ENCODE measurements around the gene LRG1. TPM values are rescaled to one million over a fixed set of nuclear protein-coding genes. Genes with fewer than 3 reads are reported as not detected.

LRG1 gene
- total and polyA plus RNA-seq, 4 donors: 14.4 to 56.7 (median 15.6) TPM

DNA sequence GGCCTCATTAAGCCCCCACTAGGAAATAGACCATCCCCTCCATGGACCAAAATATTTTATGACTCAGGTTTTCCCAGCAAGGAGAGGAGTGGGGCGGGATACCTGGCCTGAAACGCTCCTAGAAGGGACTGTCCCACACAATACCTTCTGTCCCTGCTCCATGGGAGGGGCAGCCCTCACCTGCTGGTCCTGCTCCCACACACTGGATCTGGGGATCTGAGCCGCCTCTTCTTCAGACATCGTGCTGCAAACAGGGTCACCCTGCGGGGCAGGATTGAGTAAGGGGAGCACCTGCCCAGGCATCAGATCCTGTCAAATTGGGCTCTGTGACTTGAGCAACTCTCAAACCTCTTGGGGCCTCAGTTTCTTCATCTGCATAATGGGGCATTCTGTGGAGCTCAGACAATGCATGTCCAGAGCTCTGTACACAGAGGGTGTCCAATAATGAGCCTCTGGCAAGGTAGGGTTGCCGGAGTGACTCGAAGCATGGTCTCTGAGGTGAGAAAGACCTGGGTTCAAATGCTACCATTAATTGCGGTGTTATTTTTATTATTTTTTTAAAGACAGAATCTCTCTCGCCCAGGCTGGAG lies 5.9 kb downstream of the LRG1 start:
- ATAC-seq (ENCODE audit: insufficient read depth, low FRiP score): no peak

DNA sequence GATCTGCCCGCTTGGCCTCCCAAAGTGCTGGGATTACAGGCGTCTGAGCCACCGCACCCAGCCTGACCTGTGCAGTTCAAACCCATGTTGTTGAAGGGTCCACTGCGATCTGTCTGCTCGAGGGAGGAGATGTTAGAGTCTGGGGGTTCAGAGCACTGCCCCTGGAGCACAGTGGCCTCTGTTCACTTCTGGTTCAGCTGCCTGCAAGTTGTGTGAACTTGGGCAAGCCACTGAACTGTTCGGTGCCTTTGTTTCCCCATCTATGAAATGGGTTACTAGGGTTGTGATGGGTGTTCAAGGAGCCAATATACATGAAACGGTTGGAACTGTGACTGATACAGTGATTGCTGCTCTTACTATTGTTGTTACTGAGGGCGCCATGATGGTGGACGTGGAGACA lies 6.5 kb downstream of the LRG1 start:
- TF ChIP-seq, protein P1, sequence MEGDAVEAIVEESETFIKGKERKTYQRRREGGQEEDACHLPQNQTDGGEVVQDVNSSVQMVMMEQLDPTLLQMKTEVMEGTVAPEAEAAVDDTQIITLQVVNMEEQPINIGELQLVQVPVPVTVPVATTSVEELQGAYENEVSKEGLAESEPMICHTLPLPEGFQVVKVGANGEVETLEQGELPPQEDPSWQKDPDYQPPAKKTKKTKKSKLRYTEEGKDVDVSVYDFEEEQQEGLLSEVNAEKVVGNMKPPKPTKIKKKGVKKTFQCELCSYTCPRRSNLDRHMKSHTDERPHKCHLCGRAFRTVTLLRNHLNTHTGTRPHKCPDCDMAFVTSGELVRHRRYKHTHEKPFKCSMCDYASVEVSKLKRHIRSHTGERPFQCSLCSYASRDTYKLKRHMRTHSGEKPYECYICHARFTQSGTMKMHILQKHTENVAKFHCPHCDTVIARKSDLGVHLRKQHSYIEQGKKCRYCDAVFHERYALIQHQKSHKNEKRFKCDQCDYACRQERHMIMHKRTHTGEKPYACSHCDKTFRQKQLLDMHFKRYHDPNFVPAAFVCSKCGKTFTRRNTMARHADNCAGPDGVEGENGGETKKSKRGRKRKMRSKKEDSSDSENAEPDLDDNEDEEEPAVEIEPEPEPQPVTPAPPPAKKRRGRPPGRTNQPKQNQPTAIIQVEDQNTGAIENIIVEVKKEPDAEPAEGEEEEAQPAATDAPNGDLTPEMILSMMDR (IDR thresholded peaks at IDR 0.05; ENCODE audit: control extremely low read depth, extremely low read depth): no peak
- H3K36me3 ChIP-seq (ENCODE audit: control insufficient read depth in 4 of 4, insufficient read depth in 4 of 4, low read length in 4 of 4): no peaks in the 10 kb centered on the region
- no peak overlapping the region for H3K9ac ChIP-seq (ENCODE audit: insufficient read depth in 1 of 2, low read length in 2 of 2)
- DNase-seq (no peak), ATAC-seq (ENCODE audit: insufficient read depth, low FRiP score) (no peak)
- peaks cover 0 to 2% (median 0%) of the 10 kb centered on the region in 3 donors for H3K27me3 ChIP-seq (ENCODE audit: control insufficient read depth in 3 of 3, insufficient read depth in 3 of 3, low read length in 2 of 3)
- no peak overlapping the region for H3K27ac ChIP-seq (ENCODE audit: low read depth in 1 of 2, low read length in 1 of 2)
- H3K4me3 ChIP-seq: no peak overlapping the region
- H3K9me3 ChIP-seq (ENCODE audit: control insufficient read depth in 4 of 4, insufficient read depth in 3 of 4, low read length in 3 of 4): peaks cover 0 to 2% (median 0%) of the 10 kb centered on the region in 4 donors
- WGBS, 2 donors: 81 to 82% methylated on average over 9 of the region's 9 CpGs
- peaks cover 0 to 4% (median 0%) of the 10 kb centered on the region in 5 donors for H3K4me1 ChIP-seq (ENCODE audit: control insufficient read depth in 5 of 5, insufficient read depth in 5 of 5, low read length in 5 of 5)

More for the DNA sequence above, 5.9 kb downstream of the LRG1 start:
- no peak for DNase-seq
- Histone ChIP-seq H3K4me1 (ENCODE audit: control insufficient read depth in 5 of 5, insufficient read depth in 5 of 5, low read length in 5 of 5) (peaks cover 0 to 4% (median 0%) of the 10 kb centered on the region in 5 donors), H3K9ac (ENCODE audit: insufficient read depth in 1 of 2, low read length in 2 of 2) (no peak overlapping the region), H3K27me3 (ENCODE audit: control insufficient read depth in 3 of 3, insufficient read depth in 3 of 3, low read length in 2 of 3) (peaks cover 0 to 2% (median 0%) of the 10 kb centered on the region in 3 donors), H3K9me3 (ENCODE audit: control insufficient read depth in 4 of 4, insufficient read depth in 3 of 4, low read length in 3 of 4) (peaks cover 0 to 2% (median 0%) of the 10 kb centered on the region in 4 donors), H3K27ac (ENCODE audit: low read depth in 1 of 2, low read length in 1 of 2) (no peak overlapping the region), H3K4me3 (no peak overlapping the region), H3K36me3 (ENCODE audit: control insufficient read depth in 4 of 4, insufficient read depth in 4 of 4, low read length in 4 of 4) (no peaks in the 10 kb centered on the region)
- 82% methylated on average over 9 of the region's 9 CpGs for WGBS, 2 donors
- TF ChIP-seq, protein P1 (IDR thresholded peaks at IDR 0.05; ENCODE audit: control extremely low read depth, extremely low read depth): no peak

DNA sequence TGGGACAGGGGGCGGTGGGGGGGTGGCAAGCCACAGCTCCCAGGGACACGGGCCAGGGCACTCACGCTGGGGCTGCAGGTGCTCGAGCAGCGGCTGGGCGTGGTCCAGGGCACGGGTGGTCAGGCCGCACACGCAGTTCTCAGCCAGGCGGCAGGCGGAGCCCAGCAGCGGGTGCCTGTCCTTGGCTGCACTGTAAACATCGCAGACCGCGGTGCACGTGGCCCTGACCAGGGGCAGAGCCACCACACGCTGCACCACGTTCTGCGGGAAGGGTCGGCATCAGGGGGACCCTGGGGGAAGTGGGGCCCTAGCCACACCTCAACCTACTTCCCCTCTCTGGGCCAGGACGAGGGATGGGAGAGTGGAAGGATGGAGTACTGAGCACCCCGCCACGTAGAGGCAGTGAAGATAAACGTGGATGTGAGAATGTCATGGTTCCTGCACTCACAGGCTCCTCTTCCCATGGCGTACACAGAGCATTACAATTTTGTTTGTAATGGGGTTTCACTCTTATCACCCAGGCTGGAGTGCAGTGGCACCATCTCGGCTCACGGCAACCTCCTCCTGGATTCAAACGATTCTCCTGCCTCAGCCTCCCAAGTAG lies 8.2 kb downstream of the LRG1 start:
- WGBS, 2 donors: 42 to 50% methylated on average over 28 of the region's 28 CpGs

More for the DNA sequence above, 8.2 kb downstream of the LRG1 start:
- peaks cover 0 to 2% (median 0%) of the 10 kb centered on the region in 4 donors for H3K9me3 ChIP-seq (ENCODE audit: control insufficient read depth in 4 of 4, insufficient read depth in 3 of 4, low read length in 3 of 4)
- no peak overlapping the region for H3K27ac ChIP-seq (ENCODE audit: low read depth in 1 of 2, low read length in 1 of 2)
- peaks cover 0 to 4% (median 0%) of the 10 kb centered on the region in 5 donors for H3K4me1 ChIP-seq (ENCODE audit: control insufficient read depth in 5 of 5, insufficient read depth in 5 of 5, low read length in 5 of 5)
- TF ChIP-seq, protein P1 (IDR thresholded peaks at IDR 0.05; ENCODE audit: control extremely low read depth, extremely low read depth): no peak
- H3K36me3 ChIP-seq (ENCODE audit: control insufficient read depth in 4 of 4, insufficient read depth in 4 of 4, low read length in 4 of 4): no peaks in the 10 kb centered on the region
- DNase-seq (no peak), ATAC-seq (ENCODE audit: insufficient read depth, low FRiP score) (no peak)
- peaks cover 0 to 2% (median 0%) of the 10 kb centered on the region in 3 donors for H3K27me3 ChIP-seq (ENCODE audit: control insufficient read depth in 3 of 3, insufficient read depth in 3 of 3, low read length in 2 of 3)
- H3K4me3 ChIP-seq: no peak overlapping the region
- H3K9ac ChIP-seq (ENCODE audit: insufficient read depth in 1 of 2, low read length in 2 of 2): no peak overlapping the region

Data from lung (tissue), 12 donors.